Activated CD8-positive, alpha-beta memory T cell treated with anti-CD3 and anti-CD28 coated beads for 24 hours (primary cell): Measurements from ENCODE around the gene NUB1.

Source experiments
- DNase-seq: peaks from one replicate; pipeline ENCODE4 v3.0.0-alpha.2; 2020

Gene NUB1

DNA sequence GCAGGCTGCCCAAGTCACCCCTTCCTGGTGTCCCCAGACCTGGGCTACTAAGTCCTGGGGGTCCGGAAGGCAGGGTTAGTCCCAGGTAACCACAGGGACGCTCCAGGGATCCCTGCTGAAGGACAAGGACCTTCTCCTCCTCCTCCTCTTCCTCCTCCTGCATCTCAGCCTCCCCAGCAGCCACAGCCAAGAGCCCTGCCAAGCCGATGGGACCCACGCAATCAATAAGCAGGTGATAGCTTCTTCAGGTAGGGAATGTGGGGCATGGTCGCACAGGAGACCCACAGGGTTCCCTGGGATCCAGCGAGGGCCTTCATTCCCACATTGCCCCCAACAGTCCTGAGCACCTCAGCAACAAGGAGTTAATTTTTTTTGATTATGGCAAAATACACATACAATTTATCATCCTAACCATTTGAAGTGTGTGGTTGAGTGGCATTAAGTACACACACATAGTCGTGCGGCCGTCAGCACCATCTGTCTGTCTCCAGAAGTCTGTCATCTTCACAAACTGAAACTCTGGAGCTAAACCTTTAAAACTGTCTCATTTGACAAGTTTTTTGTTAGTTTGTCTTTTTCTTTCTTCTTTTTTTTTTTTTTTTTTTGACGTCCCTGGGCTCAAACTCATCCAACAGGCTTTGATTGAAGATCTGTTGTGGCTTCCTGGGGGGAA lies 86.2 kb downstream of the NUB1 start:
- DNase-seq, result peak; percentile 56
